SU-DHL-6 (cell line): Measurements from ENCODE around the gene BCAS3.

Experiments
- CTCF ChIP-seq: fragments of 200-600 bp; sonication (generic); IDR thresholded peaks from one replicate; pipeline ENCODE4 v1.5.1; 2017; ENCODE audit warnings: antibody characterized with exemption, mild to moderate bottlenecking, low read length, moderate library complexity; ENCODE audit not compliant: insufficient read depth, poor library complexity, severe bottlenecking
- EZH2phosphoT487 ChIP-seq: fragments of 200-600 bp; sonication (generic), shearing (Covaris generic); conservative IDR thresholded peaks from 2 replicates; pipeline ENCODE4 v1.6.1; 2018; ENCODE audit warnings: mild to moderate bottlenecking, antibody characterized with exemption, low read length, moderate library complexity, mixed read lengths

GRCh38 chr17:60678118-60678444 is 430 bp downstream of the BCAS3 start:
- TF ChIP-seq CTCF (no peak), EZH2phosphoT487 (no peak)
